Bronchial epithelial cell (primary cell): ENCODE measurements around the gene DPF1. TPM values are rescaled to one million over a fixed set of nuclear protein-coding genes. Genes with fewer than 3 reads are reported as not detected.

Experiments
- DNase-seq: peaks from one replicate; pipeline ENCODE4 v3.0.0-alpha.2; 2010; ENCODE audit warnings: low read depth
- FAIRE-seq: peaks from 2 replicates; lab custom pipeline; 2011; peaks lifted over from hg19 to GRCh38; lab: Jason Lieb, UNC
- H3K27me3 ChIP-seq: 2 replicates; pipeline ENCODE4 v1.5.1; 2011; ENCODE audit warnings: low read length; ENCODE audit not compliant: control insufficient read depth, insufficient read depth
- H3K36me3 ChIP-seq: 2 replicates; pipeline ENCODE4 v1.5.1; 2011; ENCODE audit warnings: low read length; ENCODE audit not compliant: control insufficient read depth, insufficient read depth
- H3K4me3 ChIP-seq: 2 replicates; pipeline ENCODE4 v1.5.1; 2011; ENCODE audit warnings: mild to moderate bottlenecking, low read depth, low read length, control low read depth
- total RNA-seq: library from RNA; depleted of rRNA; stranded (reverse); fragments of >200 nt; gene quantifications from 2 replicates; pipeline ENCODE4 v1.2.1, GENCODE V29; 2014
- TF ChIP-seq, protein P1 (sequence below): IDR thresholded peaks from 2 replicates; pipeline ENCODE4 v1.5.1; 2011; ENCODE audit warnings: mild to moderate bottlenecking, moderate library complexity, low read length, control low read depth, inconsistent platforms; ENCODE audit not compliant: insufficient read depth, severe bottlenecking

DPF1 gene
- 0.13 TPM in 1 of 2 replicates, not detected in the other for total RNA-seq

DNA sequence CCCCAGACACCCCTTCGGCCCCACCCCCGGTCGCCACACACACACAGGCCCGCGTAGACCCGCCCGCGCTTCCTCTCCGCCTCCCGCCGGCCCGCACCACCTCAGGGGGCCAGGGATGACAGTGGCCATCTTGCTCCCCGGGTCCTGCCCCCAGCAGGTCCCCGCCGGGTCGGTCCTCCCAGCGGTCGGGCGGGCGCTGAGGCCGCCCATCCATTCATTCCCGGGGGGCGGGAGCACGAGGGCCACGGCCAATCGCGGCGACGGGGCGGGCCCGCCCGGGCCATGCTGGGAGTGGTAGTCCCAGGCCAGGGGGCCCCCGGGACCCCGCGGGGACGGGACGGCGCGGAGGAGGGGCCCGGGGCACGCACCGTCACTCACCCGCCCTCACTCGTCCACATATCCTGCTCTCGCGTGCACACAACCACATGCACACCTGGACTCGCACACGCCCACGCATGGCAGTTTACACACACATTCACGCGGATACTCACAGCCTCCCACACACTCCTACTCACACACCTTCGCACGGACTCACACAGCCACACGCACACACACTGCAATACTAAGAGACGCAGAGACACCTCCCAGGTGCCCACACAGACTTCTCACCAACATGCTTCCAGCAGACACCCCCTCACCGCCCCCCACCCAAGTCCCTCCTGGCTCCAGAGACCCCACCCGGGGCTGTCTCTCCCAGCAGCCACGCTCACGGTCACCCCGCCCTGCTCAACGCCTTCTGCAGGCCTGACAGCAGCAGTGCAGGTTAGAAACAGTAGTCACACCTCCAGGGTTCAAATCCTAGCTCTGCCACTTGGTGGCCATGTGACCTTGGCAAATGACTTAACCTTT, at the start of gene DPF1:
DPF1 (minus strand) TSS at position 209 of the 849 bp plus-strand sequence; CDS start at position 129, 80 bp downstream.
- TF ChIP-seq, protein P1, sequence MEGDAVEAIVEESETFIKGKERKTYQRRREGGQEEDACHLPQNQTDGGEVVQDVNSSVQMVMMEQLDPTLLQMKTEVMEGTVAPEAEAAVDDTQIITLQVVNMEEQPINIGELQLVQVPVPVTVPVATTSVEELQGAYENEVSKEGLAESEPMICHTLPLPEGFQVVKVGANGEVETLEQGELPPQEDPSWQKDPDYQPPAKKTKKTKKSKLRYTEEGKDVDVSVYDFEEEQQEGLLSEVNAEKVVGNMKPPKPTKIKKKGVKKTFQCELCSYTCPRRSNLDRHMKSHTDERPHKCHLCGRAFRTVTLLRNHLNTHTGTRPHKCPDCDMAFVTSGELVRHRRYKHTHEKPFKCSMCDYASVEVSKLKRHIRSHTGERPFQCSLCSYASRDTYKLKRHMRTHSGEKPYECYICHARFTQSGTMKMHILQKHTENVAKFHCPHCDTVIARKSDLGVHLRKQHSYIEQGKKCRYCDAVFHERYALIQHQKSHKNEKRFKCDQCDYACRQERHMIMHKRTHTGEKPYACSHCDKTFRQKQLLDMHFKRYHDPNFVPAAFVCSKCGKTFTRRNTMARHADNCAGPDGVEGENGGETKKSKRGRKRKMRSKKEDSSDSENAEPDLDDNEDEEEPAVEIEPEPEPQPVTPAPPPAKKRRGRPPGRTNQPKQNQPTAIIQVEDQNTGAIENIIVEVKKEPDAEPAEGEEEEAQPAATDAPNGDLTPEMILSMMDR, result peak; percentile 40
- no peak for FAIRE-seq
- DNase-seq, result peak; percentile 44
- H3K36me3 ChIP-seq, result no peaks in the 10 kb centered on the region
- peaks cover 2% of the 10 kb centered on the region for H3K27me3 ChIP-seq
- peak within 1 kb of the TSS; percentile 45 for H3K4me3 ChIP-seq

DNA sequence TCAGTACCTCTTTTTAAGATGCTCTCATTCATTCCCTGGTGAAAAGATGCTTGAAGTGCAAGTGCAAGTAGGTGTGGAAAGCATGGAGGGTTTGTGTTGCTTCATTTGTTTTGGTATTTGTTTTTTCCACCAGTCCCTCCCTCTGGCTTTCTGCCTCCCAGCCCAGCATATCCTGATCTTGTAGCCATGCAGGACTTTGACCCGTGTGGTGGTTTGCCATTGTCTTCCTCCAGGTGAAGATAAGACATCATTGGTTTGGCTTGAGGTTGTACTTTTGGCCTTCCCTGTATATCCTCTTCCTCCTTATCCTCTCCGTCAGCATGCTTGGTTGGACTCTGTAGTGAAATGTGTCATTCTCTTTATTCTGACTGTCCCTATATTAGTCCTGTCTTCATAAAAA, 49.5 kb upstream of the DPF1 start:
- Histone ChIP-seq H3K4me3 (no peak overlapping the region), H3K36me3 (peaks cover 11% of the 10 kb centered on the region), H3K27me3 (no peaks in the 10 kb centered on the region)
- FAIRE-seq (no peak), DNase-seq (no peak)
- TF ChIP-seq, protein P1, result no peak

DNA sequence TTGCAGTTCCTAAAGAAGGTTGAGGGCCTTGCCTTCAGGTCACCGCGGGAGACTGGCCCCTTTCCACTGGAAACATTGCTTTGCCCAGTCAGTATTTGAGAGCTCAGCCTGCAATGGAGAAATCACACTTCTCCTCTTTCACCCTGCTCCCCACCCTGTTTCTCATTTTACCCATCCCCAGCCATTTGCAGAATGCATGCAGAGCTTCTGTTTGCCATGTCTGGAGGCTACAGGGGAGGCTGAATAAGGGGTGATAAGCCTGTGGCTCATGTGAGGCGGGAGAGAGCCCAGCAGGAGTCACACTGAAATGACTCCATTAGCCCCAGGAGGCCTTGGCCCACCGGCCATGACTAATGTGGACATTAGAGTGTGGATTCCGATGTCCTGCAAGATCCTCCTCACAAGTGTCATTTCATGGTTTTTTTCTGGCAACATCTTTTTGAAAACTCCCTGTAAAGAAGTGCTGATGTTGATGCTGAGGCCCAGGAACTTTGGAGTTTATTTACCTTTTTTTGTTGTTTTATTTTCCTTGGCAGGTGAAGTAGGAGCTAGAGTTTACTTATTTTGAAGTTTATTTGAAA, 46.7 kb upstream of the DPF1 start:
- Histone ChIP-seq H3K27me3 (no peaks in the 10 kb centered on the region), H3K36me3 (peaks cover 9% of the 10 kb centered on the region), H3K4me3 (no peak overlapping the region)
- FAIRE-seq, result peak; percentile 18
- no peak for DNase-seq
- TF ChIP-seq, protein P1, result no peak

DNA sequence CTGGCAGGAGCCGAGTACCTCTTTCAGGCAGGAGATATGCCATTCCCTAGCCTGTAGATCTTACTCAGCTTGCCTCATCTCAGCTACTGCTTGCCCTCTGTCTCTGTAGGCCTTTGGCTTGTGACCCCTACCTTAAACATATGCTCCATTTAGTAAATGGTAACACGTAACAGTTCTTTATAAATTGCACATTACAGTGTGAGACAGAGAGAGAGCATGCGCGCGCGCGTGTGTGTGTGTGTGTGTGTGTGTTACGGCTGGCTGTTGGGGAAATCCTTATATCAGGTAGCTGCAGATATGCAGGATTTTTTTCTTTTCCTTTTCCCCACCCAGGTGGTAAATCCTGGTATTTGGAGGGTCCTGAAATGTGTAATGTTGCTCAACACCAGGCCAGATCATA, 44.5 kb upstream of the DPF1 start:
- peak overlapping the region; percentile 98 for H3K4me3 ChIP-seq
- DNase-seq (no peak), FAIRE-seq (no peak)
- TF ChIP-seq, protein P1, result no peak
- H3K27me3 ChIP-seq, result no peaks in the 10 kb centered on the region
- peaks cover 6% of the 10 kb centered on the region for H3K36me3 ChIP-seq

DNA sequence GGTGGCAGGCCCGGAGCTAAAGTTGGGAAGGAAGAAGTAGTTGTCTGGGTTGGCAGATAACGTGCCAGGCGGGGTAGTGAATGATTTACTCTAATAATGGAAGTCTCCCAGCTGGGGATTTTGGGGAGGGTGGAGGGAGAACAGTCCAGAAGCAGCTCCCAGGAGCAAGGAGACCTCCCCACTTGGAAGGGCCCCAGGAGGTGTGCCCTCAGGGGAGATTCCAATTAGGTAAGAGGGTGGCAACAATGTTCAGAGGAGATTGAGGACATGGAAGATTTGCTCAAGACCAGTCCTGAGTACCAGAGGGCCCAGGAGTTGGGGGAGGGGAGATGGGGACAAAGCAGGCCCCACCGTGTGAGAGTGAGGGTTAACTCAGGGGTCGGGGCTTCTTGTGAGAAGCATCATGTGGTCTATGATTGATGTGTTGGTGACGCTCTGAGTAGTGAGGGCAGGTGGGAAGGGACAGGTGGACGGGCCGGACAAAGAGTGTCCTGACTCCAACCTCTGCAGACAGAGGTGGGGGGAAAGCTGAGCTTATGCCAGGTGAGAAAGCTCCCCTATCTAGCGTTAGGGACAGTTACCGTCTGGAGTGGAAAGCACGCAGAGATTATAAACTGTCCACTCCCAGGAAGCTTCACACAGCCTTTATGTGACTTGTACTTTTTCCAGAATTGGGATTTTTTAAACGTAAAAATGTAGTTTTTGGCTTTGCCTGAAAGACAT, 43.9 kb upstream of the DPF1 start:
- Histone ChIP-seq H3K4me3 (peak overlapping the region; percentile 98), H3K27me3 (no peaks in the 10 kb centered on the region), H3K36me3 (peaks cover 3% of the 10 kb centered on the region)
- FAIRE-seq (no peak), DNase-seq (no peak)
- TF ChIP-seq, protein P1, result no peak
